ENCODE data around the gene CLDN11. TPM values are rescaled to one million over a fixed set of nuclear protein-coding genes. Genes with fewer than 3 reads are reported as not detected.

CLDN11 gene
- total RNA-seq, 6 experiments from 2014 or later, result 0.97 to 5.0 (median 1.5) TPM

DNA sequence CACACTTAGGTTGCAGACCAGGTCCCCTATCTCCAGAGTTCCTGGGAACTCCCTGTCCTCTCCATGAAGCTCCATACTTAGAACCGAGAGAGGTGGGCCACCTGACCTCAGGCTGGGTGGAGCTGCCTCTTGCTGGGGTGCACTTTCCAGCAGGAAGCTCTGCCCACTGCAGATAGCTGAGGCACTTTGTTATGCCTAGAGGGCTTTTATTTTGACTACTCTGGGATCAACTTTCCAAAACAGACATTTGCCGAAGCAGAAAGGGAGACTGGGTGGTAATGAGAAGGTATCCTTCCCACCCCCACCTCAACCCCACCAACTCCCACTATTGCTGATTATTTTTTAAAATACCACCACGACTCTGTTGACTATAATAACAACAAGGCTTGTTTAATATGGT, 54.7 kb downstream of the CLDN11 start:
- Histone ChIP-seq H3K27me3 (no peaks in the 10 kb centered on the region), H3K4me3 (no peak overlapping the region), H3K9me3 (no peaks in the 10 kb centered on the region), H3K4me1 (no peaks in the 10 kb centered on the region), H3K27ac (no peak overlapping the region), H3K36me3 (no peaks in the 10 kb centered on the region)
- TF ChIP-seq, protein P1, sequence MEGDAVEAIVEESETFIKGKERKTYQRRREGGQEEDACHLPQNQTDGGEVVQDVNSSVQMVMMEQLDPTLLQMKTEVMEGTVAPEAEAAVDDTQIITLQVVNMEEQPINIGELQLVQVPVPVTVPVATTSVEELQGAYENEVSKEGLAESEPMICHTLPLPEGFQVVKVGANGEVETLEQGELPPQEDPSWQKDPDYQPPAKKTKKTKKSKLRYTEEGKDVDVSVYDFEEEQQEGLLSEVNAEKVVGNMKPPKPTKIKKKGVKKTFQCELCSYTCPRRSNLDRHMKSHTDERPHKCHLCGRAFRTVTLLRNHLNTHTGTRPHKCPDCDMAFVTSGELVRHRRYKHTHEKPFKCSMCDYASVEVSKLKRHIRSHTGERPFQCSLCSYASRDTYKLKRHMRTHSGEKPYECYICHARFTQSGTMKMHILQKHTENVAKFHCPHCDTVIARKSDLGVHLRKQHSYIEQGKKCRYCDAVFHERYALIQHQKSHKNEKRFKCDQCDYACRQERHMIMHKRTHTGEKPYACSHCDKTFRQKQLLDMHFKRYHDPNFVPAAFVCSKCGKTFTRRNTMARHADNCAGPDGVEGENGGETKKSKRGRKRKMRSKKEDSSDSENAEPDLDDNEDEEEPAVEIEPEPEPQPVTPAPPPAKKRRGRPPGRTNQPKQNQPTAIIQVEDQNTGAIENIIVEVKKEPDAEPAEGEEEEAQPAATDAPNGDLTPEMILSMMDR (IDR thresholded peaks at IDR 0.05), result no peak
- no peak for TF ChIP-seq POLR2A (IDR thresholded peaks at IDR 0.05)
- intact Hi-C loops (cut with DNase I), result no loop called here
- WGBS (ENCODE audit: insufficient coverage, low coverage, low lambda C conversion rate, missing lambda C conversion rate), result 38% methylated on average over 2 of the region's 3 CpGs
- DNase-seq (no peak), ATAC-seq (no peak)

DNA sequence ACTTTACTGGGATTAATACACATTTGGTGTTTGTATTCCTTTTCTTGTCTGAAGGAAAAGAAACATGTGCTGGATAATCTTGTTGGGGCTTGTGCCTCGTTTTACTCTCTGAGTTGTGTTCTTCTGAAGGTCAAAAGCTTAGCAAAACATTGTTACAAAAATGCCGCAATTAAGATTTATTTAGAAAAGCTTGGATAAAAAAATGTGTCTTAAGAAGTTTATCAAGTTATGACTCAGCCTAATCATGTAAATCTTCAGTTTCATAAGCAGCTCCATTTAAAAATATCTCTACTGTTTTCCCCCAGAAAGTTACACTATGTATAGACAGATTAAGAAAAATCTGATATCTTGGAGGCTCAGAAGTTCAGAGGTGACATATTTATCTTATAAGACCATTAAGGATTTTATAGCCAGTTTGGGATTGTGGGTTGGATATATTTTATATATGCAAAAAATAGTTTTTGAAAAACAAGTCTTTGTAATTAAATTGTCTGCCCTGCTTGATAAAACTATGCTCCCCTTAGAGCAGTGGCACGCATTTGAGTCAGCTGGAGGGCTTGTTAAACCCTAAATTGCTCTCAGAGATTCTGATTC, 56.5 kb downstream of the CLDN11 start:
- no peak overlapping the region for H3K27ac ChIP-seq
- WGBS (ENCODE audit: insufficient coverage, low coverage, low lambda C conversion rate, missing lambda C conversion rate), result 60% methylated on average over 3 of the region's 3 CpGs
- DNase-seq (no peak), ATAC-seq (no peak)
- no peaks in the 10 kb centered on the region for H3K4me1 ChIP-seq
- no peaks in the 10 kb centered on the region for H3K9me3 ChIP-seq
- TF ChIP-seq, protein P1 (IDR thresholded peaks at IDR 0.05), result no peak
- TF ChIP-seq POLR2A (IDR thresholded peaks at IDR 0.05), result no peak
- H3K4me3 ChIP-seq, result no peak overlapping the region
- H3K36me3 ChIP-seq, result no peaks in the 10 kb centered on the region
- intact Hi-C loops (cut with DNase I), result no loop called here
- H3K27me3 ChIP-seq, result no peaks in the 10 kb centered on the region

DNA sequence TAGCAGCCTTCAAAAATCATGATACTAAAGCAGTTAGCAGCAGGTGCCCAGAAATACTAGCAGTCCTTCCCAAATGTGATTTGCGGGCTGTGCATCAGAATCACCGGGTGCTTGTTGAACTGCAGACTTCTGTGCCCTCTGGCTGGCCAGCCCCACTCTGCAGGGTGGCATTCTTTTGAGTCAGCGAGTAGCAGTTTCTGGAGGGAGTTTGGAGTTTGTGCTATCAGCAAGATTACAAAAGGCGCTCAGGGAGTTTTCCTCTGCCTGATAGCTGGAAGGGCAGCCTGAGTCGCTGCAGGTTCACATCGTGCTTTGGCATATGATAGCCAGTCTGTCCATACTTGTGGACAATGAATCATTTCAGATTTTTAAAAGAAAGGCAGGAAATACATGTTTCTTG, 57.6 kb downstream of the CLDN11 start:
- no peak overlapping the region for H3K4me3 ChIP-seq
- 46% methylated on average over 5 of the region's 6 CpGs for WGBS (ENCODE audit: insufficient coverage, low coverage, low lambda C conversion rate, missing lambda C conversion rate)
- H3K27ac ChIP-seq, result no peak overlapping the region
- no peaks in the 10 kb centered on the region for H3K27me3 ChIP-seq
- H3K9me3 ChIP-seq, result no peaks in the 10 kb centered on the region
- ATAC-seq (no peak), DNase-seq (no peak)
- no peaks in the 10 kb centered on the region for H3K4me1 ChIP-seq
- intact Hi-C loops (cut with DNase I), result no loop called here
- no peak for TF ChIP-seq POLR2A (IDR thresholded peaks at IDR 0.05)
- TF ChIP-seq, protein P1 (IDR thresholded peaks at IDR 0.05), result no peak
- H3K36me3 ChIP-seq, result no peaks in the 10 kb centered on the region

DNA sequence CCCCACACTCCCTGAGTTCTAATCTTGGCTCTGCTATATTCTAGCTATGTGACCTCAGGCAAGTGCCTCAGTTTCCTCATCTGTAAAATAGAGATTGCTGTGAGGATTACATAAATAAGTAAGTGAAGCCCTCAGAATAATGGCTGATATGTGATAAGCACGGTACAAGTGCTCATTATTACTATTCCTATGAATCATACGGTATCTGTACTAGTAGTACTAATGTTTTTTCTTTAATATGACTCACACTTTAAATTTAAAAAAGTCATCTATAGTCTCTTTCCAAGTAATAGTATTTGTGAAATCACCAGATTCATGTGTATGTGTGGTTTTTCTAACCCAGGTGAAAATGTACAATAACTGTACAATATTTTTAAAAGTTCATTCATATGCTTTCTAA, 58.7 kb downstream of the CLDN11 start:
- no peaks in the 10 kb centered on the region for H3K9me3 ChIP-seq
- no peaks in the 10 kb centered on the region for H3K27me3 ChIP-seq
- H3K36me3 ChIP-seq, result no peaks in the 10 kb centered on the region
- TF ChIP-seq POLR2A (IDR thresholded peaks at IDR 0.05), result no peak
- TF ChIP-seq, protein P1 (IDR thresholded peaks at IDR 0.05), result no peak
- H3K4me3 ChIP-seq, result no peak overlapping the region
- no peak for ATAC-seq
- H3K27ac ChIP-seq, result no peak overlapping the region
- H3K4me1 ChIP-seq, result no peaks in the 10 kb centered on the region
- intact Hi-C loops (cut with DNase I), result no loop called here
- whole genome bisulfite sequencing (ENCODE audit: insufficient coverage, low coverage, low lambda C conversion rate, missing lambda C conversion rate), result 41% methylated on average over 2 of the region's 2 CpGs
- DNase-seq, result no peak

DNA sequence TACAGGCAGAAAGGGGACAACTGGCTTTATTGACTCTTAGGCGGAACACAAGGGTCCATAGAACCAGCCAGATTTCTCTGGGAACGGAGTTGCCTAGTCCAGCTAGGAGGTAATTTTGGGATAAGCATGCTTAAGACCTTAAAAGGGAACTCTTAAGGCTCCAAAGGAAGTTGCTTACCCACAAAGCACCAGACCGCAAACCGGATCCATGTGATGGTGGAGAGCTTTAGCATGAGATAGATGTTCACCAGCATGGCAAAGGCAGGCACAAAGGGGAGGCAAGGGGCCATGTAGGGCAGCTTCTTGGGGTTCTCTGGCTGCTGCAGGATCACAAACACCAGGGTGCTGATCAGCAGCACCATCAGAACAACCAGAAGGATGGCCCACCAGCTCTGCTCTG, 61.4 kb downstream of the CLDN11 start:
- WGBS (ENCODE audit: insufficient coverage, low coverage, low lambda C conversion rate, missing lambda C conversion rate), result 66% methylated on average over 3 of the region's 4 CpGs
- H3K27ac ChIP-seq, result no peak overlapping the region
- ATAC-seq (no peak), DNase-seq (no peak)
- no peaks in the 10 kb centered on the region for H3K36me3 ChIP-seq
- intact Hi-C loops (cut with DNase I), result no loop called here
- H3K9me3 ChIP-seq, result no peaks in the 10 kb centered on the region
- no peak overlapping the region for H3K4me3 ChIP-seq
- no peaks in the 10 kb centered on the region for H3K4me1 ChIP-seq
- H3K27me3 ChIP-seq, result no peaks in the 10 kb centered on the region
- TF ChIP-seq POLR2A (IDR thresholded peaks at IDR 0.05), result no peak
- TF ChIP-seq, protein P1 (IDR thresholded peaks at IDR 0.05), result no peak

Measured in right lobe of liver (tissue), 6 donors.